LNCaP clone FGC (cell line): ENCODE measurements around the gene TTC7B.
A peak's percentile ranks its signal among the peaks of the same experiment; 100 is the strongest.

Source experiments
- DNase-seq: peaks from one replicate; pipeline ENCODE4 v3.0.0-alpha.2; 2011; ENCODE audit warnings: low read depth
- H3K4me3 ChIP-seq: 2 replicates; pipeline ENCODE4 v1.5.1; 2011; ENCODE audit warnings: mild to moderate bottlenecking, low read depth, low read length, control low read depth
- TF ChIP-seq, protein P1 (sequence below): IDR thresholded peaks from 2 replicates; pipeline ENCODE4 v1.5.1; 2012; ENCODE audit warnings: mild to moderate bottlenecking; ENCODE audit not compliant: control insufficient read depth, insufficient read depth; ENCODE audit errors: extremely low read depth

TTC7B gene

DNA sequence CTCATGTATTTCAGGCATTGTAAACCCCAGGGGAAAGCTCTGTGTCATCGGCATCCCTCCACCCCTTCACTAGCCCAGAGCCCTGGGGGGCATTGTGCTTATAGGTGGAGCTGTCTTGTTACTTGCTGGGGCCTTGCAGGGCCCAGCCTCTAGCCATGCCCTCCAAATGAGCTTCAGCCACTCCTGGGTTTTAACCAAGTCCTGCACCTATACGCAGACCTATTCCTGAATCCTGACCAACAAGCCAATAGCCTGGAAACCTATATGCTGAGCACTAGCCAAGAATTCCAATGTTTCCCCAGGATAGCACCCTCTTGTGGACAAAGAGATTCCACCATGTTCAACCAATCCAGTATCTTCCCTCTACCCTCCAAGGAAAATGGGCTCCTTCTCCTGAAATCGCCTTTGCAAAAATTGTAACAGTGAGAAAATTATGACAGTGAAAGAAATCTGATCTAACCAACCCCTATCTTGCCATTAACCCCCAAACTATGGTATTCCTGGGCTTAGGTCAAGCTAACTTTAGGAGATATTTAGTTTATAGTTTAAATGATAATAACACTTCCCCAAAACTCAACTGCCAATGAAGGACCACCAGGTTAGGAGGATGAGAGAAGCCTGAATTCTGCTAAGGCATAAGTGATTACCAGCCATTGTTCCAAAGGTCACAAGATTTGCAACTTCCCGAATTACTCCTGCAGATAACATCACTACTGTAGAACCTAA is 55.5 kb downstream of the TTC7B start:
- no peak overlapping the region for H3K4me3 ChIP-seq
- TF ChIP-seq, protein P1, sequence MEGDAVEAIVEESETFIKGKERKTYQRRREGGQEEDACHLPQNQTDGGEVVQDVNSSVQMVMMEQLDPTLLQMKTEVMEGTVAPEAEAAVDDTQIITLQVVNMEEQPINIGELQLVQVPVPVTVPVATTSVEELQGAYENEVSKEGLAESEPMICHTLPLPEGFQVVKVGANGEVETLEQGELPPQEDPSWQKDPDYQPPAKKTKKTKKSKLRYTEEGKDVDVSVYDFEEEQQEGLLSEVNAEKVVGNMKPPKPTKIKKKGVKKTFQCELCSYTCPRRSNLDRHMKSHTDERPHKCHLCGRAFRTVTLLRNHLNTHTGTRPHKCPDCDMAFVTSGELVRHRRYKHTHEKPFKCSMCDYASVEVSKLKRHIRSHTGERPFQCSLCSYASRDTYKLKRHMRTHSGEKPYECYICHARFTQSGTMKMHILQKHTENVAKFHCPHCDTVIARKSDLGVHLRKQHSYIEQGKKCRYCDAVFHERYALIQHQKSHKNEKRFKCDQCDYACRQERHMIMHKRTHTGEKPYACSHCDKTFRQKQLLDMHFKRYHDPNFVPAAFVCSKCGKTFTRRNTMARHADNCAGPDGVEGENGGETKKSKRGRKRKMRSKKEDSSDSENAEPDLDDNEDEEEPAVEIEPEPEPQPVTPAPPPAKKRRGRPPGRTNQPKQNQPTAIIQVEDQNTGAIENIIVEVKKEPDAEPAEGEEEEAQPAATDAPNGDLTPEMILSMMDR, result peak; percentile 70
- DNase-seq, result no peak

- H3K4me3 ChIP-seq, result no peak overlapping the region
- TF ChIP-seq, protein P1, result no peak
- DNase-seq, result no peak
Observed at GRCh38 chr14:90760078-90760444, 56.2 kb downstream of the TTC7B start.

DNA sequence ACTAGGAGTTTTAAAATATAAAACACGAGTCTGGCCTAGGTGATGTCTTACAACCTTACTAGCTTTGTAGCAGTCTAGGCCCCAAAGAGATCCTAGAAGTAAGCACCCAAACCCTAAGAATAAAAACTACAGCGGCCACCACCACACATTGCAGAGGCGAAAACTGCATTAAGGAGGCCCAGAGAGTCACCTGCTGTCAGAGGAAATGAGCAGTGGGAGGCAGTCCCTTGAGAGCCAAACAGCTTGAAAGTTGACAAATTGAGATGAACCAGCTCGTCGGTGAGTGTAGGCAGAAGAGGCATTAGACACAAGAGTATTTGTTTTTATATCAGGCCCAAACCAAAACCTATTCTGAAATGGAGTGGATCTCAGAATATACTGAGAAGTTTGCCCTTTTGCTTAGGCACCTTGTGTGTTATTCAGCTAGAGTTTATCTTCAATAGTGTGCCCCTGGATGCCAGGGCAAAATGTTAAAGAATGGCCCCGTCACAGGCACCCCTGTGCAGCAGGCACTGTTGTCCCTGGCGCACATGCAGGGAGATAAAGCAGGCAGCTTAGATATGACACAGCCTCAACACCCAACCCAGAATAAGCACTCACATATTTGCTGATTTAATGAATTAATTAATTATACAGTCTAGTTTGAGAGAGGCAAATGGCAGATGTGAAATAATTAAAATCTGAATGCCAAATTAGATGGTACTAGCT is 56.7 kb downstream of the TTC7B start:
- TF ChIP-seq, protein P1, result no peak
- no peak for DNase-seq
- no peak overlapping the region for H3K4me3 ChIP-seq

DNA sequence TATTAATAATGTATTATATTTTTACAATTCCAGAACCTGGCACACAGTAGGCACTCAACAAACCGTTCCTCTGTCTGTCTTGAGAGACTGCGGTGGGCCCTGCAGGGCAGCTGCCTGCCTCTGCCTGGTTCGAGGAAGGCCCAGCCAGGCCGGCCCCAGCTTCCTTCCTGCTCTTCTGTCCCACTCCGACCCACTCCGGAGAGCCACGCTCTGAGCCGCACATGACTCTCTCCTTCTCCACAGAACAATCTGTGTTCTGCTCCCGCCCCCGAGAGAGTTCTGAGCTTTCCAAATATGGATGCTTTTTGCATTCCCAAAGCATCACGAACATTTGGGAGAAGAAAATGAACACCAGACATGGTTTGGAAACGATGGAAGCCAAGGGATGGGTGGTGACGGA is 57.3 kb downstream of the TTC7B start:
- peak overlapping the region; percentile 45 for H3K4me3 ChIP-seq
- DNase-seq, result no peak
- TF ChIP-seq, protein P1, result no peak

- TF ChIP-seq, protein P1, result peak; percentile 97
- peak; percentile 46 for DNase-seq
- peak overlapping the region; percentile 45 for H3K4me3 ChIP-seq
Observed at GRCh38 chr14:90758028-90758889, 58.0 kb downstream of the TTC7B start.

DNA sequence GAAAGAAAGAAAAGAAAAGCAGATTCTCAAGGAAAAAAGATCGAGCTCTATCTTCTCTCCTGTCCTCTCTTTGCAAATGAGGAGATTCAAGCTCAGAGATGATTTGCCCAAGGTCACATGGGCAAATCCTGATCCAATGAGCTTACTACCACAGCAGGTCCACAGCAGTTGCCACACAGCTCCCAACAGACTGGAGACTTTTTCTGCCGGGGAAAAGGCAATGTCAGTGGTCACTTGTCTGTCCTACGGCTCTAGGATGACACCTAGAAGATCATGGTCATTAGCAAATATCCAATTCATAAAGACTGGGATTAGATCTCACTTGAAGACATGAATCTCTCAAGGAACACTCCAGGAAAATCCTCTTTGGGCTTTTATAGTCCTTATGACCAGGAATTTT is 58.8 kb downstream of the TTC7B start:
- no peak for DNase-seq

More for the DNA sequence above, 58.8 kb downstream of the TTC7B start:
- TF ChIP-seq, protein P1, result no peak
- no peak overlapping the region for H3K4me3 ChIP-seq
